T-helper 1 cell (primary cell): Measurements from ENCODE around the gene S1PR3.

Experiments used
- DNase-seq, 5 donors: peaks; one replicate each; pipeline ENCODE4 v3.0.0-alpha.2; 2012 to 2020

S1PR3 gene

DNA sequence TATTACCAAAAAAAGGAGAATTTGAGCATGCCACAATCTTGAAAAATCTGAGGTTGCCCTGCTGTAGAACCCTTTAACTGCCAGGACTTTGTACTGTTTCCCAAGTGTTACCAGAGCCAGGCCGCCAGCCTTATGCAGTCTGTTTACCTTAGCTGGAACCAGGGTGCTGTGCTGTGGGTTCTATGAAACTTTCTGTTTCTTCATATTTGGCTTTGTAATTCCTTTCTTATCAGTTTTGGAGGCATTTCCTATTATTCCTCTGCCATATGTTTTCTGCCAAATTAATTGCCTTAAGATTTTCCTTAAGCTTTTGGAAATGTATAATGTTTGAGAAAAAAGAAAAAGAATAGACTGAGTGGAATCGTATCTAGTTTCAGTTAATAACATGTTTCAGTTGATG lies 2.1 kb downstream of the S1PR3 start:
- DNase-seq, result no peak

DNA sequence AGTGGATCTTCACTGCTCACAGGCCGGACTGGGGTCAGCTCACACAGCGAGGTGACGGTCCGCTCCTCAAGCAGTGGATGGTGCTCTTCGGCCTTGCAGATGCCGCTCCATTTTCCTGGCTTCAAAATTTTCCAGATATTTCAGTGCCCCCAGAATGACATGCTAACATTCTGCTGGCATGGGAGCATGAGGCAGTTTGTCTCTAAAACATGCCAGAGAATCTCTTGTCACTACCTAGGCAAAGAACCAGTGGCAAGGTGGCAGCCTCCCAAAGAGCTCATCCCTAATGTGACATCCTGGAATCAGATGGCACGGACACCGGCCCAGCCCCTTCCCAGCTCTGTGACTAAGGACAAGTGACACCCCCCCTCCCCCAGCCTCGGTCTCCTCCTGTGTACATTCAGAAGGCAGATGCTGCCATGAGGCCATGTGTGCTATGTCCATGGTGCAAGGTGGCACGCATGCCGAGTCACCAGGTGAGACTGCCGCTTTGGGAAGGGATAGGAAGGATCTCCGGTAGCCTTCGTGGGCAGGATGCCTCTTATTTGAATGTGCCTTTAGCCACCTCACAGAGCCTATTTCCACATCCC lies 2.7 kb downstream of the S1PR3 start:
- no peak for DNase-seq

DNA sequence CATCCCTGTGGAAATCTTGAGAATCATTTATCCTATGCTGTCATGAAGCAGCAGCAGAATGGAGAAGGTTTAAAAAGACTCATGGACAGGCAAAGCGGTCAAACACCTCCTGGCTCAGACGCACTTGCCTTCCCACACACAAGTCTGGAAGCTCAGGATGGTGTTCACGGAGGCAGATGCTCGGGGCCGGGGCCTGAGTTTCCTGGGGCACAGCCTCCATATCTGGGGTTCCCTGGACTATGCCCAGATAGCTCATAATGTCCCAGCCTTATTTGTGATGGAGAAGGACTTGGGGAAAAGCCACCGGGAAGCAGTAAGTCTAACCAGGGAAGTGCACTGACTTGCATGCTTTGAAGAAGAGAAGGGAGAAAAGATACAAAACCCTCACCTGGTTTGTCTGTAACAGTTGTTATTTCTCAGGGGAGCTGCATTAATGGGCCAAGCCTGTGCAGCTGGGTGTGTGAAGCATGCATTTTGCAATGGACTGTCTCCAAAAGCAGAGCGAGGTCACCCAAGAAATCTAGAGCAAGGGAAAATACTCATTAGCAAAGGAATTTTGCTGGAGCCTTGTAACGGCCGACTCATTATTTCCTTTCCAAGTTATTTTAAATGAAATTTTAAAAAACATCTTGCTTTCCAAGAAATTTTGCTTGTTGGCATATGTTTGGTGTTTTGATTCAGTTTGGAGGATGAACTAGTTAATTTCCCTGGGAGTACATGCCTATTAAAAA lies 3.4 kb downstream of the S1PR3 start:
- no peak for DNase-seq

DNA sequence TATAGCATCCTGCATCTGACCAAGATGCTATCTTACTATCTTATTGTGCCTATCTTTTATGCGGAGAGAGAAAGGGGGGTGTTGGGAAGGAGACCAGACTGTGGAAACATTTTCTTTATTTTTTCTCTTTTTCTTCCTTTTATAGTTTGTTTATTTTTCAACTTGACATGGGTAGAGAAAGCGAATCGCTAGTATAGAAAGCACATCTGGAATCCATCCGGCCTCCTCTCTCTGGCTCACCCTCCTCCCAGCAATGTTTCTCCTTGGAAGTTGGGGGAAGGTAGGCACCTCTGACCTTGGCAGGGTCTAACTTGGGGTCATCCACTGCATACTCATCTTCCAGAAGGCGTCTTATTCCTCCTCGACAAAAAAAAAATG lies 3.9 kb downstream of the S1PR3 start:
- no peak for DNase-seq

DNA sequence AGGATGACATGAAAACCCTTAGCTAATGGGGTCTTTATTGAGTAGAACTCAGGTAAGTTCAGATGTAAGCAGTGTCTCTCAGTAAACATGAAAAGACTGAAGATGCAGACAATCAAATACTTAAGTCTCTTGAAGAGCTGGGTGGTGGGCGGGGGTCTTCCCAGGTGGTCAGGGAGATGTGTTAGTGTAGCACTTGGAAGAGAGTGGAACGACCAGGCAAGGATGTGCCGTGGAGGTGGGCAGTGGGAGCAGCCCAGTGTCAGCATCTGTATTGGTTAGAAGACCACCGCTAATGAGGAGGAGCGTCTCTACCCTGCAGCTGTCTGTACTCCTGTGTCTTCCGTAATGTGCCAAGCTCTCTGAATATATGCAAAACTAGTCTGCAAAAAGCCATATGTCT lies 4.4 kb downstream of the S1PR3 start:
- no peak for DNase-seq

DNA sequence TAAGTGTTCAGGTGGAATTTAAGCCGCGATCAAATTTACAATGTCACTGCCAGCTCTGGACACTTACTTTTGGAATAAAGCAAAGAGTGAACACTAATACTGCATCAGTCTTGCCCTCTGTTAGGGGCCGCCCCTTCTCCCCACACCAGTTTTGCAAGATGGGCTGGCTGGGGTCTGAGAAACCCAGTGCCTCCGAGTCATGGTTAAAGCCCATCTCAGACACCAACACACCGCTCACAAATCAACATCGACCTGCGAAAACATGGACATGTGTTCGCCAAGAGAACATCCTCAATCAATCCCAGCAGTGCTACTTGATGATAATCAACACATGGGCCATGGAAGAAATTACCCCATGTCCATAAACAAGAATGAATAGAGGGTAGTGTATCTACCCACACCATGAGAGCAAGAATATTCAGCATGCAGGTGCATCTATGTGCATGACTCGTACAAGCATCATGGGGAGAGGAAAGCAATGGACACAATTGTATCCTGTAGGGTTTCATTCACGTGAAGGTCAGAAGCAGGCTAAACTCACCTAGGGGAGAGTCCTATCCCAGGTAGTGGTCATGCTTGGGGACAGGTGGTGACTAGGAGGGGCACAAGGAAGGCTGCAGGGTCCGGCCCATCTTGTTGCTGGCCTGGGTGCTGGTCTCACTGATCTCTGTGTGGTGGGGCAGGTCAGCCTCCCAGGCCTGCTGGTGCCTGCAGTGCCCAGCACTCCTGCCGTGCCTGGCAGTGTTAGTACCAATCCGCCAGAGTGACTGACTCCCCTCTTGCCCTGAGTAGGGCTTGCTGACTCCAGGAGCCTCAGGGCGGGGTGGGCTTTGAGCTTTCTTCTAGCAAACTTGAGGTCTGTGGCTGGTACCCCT lies 5.0 kb downstream of the S1PR3 start:
- no peak for DNase-seq

DNA sequence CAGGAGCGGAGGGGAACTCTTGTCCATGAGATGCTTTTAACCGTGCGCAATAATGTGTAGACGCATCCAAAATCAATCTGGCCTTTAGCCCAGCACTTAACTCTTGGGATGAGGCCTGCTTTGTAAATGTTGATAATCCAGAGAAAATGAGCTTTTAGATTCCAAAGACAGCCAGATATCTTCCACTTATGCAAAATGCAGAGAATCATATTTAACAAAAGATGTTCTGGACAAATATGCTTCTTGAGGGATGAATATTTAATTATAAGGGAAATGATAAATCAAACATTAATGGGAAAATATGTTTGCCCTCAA lies 5.6 kb downstream of the S1PR3 start:
- no peak for DNase-seq

DNA sequence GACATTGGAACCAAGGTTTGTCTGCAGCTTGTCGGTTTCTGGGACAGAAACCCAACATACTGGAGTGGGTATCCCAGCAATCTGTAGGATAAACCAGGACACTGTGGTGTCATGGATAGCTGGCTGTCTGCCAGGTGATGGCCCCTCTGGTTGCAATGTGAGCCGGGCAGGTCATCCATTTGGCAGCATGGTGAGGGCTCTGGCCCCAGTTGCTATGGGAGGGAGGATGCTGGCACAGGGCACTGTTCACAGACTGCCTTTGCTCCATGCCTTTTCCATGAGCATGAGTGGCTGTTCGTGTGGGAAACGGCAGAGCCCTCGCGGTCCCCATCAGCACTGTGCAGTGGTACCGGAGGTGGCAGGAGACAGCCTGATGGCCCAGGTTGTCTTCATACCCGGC lies 6.4 kb downstream of the S1PR3 start:
- no peak for DNase-seq

DNA sequence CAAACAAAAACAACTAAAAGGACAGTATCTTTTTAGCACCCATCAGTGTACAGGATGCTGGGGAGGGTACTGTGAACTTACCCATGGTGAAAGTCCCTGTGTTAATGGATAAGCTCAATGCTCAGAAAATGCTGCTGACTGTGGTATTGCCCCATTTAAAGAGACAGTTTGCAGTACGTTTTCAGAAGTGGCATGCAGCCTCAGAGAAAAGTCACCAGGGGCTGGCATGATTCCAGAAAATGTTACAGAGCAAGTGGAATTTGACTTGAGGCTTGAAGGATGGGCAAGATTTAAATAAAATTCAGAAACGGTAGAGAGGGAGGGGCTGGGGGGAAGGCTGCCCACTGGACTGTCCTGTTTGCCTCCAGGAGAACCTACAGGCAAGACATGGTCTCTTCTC lies 7.2 kb downstream of the S1PR3 start:
- no peak for DNase-seq

DNA sequence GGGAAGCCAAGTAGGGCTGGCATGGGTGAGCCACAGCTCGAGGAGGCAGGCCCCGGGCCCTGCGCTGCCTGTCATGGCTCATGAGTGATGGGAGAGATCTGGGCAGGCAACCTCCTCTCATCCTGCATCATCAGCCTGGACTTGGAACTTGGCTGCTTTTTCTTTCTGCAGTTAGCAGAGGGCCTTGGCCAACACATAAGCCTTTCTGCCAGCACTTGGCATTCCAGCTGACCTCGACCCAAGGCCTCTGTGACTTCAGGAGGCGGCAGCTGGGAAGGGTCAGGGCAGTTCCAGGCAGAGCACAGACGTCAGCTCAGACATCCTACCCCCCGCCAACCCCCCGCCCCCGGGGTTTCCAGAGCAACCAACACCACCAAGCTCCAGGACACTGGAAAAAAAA lies 7.6 kb downstream of the S1PR3 start:
- DNase-seq, result no peak

DNA sequence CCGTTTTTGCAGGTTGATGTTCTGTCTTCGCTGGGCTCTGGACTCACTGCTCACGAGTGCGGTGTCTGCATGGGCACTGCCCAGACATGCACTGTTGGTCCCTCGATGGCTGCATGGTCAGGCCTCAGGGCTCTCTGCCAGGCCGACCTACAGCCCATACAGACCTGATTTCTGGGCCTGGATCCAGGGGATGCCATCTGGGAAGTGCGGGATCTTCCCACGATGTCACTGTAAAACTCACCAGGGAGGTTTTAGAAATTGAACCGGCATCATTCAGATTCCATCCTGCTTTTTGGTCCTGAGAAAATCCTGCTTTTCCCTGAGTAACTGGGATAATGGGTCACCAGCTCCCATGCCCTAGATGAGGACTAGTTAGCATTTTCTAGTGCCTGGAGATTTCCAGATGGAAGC lies 9.1 kb downstream of the S1PR3 start:
- DNase-seq, result no peak

DNA sequence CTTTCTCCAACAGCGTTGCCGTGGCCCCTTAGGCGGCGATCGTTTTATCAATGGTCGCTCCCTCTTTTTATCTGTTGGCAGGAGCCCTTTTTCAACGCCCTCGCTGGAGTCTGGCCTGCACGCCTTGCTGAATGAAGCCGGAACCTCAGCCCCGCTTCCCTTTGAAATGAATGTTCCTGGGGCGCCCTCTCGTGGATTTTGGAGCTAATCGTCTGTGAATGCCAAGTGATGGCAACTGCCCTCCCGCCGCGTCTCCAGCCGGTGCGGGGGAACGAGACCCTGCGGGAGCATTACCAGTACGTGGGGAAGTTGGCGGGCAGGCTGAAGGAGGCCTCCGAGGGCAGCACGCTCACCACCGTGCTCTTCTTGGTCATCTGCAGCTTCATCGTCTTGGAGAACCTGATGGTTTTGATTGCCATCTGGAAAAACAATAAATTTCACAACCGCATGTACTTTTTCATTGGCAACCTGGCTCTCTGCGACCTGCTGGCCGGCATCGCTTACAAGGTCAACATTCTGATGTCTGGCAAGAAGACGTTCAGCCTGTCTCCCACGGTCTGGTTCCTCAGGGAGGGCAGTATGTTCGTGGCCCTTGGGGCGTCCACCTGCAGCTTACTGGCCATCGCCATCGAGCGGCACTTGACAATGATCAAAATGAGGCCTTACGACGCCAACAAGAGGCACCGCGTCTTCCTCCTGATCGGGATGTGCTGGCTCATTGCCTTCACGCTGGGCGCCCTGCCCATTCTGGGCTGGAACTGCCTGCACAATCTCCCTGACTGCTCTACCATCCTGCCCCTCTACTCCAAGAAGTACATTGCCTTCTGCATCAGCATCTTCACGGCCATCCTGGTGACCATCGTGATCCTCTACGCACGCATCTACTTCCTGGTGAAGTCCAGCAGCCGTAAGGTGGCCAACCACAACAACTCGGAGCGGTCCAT lies 10.0 kb downstream of the S1PR3 start:
- DNase-seq, result peak in 4 of 5 donors; percentile 35 to 65 (median 48)

DNA sequence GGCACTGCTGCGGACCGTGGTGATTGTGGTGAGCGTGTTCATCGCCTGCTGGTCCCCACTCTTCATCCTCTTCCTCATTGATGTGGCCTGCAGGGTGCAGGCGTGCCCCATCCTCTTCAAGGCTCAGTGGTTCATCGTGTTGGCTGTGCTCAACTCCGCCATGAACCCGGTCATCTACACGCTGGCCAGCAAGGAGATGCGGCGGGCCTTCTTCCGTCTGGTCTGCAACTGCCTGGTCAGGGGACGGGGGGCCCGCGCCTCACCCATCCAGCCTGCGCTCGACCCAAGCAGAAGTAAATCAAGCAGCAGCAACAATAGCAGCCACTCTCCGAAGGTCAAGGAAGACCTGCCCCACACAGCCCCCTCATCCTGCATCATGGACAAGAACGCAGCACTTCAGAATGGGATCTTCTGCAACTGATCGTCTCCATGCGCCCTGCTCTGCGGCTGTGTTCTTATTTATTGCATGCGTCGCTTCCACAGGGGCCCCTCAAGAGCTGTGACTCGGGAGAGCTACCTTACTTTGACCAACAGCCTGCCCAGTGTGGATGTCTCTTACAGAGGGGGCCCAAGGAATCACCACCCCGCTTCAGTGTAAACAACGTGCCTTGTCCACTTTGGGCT lies 10.8 kb downstream of the S1PR3 start:
- no peak for DNase-seq

DNA sequence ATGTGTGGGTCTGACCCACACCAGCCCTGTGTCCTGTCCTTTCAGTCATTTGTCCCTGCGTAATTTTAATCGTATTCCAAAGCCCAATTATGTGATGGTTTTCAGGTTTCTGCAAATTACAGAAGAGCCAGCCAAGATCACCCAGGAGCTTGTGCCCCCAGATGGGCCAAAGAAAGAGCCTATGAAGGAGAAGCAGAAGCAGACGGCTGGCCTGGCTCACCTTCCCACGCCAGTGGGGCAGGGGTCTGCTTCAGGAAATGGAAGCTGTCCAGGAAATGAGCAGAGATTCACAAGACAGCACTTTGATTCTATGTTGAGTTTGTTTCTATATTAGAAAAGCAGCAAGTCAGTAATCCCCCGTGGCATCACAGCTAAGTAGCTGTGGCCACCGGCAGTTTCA lies 11.7 kb downstream of the S1PR3 start:
- no peak for DNase-seq

DNA sequence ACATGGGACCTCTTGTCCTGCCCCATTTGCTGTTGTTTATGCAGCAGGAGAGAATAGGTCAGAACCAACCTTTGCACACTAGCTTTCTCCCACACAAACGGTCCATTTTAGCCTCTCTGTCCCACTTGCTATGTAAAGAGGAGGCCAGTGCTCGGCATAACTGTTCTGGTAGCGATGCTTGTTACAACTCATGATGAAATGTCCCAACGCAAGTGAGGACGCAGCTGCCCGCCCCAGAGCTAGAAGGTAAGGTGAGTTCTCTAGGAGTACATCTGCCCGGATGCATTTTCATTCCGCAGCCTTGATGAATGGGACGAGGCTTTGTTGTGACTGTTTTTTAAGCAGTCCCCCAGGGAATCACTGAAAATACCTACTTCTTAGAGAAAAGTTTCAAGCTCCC lies 14.1 kb downstream of the S1PR3 start:
- DNase-seq, result no peak

DNA sequence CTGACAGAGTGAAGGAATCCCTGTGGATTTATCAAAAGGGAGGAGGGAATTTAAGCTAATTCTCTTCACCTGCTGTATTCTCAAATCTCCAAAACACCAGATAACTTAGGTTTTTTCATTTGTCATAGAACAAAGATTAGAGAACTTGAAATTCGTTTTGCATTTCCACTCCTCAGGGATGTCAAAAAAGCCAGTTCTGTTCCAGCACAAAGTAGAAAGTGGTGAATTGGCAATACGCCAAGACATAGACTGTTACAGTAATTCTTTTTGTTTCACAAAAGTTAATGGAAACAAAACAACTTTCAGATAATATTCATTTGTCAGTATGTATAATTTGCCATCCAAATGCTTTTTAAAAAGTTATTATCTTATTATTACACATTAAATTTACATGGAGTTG lies 15.0 kb downstream of the S1PR3 start:
- no peak for DNase-seq

DNA sequence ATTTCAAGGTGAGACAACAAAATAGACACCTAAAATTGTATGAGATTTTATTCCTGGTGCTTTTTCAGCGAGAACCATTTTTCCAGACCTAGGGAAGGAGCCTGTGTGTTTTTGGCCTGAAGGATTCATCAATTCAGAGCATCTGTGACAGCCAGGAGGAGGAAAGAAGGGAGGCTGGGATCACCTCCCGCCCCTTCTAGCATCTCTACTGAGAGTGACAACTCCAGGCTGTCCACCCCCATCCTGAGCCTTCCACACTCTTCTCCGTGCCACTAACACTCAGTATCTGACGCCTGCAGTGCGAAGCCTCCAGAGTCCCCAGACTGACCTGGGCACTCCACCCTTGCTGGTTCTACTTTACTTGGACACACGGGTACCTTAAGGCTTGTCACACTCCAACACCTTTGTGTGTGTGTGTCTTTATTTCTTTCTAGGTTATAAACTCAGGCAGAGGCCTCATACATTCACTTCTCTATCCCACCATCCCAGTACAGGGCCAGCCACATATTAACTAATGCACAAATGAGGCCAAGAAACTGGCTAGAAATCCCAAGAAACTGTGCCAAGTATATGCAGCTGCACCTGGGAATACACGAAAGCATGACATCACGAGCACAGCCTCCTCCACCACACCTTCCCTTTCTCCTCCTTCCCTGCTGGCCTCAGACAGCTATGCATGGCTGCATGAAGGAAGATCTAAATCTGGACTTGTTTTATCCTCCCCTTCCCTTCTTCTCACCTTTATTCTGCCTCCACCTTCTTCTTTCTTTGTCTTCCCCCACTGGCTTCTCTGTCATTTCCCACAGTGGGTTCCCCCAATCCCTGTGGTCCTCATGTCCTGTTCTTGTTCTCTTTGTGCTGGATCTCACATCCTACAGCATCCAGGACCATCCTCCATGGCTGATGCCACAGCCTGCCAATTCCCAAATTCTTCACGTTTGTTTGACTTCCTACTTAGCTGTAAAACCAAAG lies 16.0 kb downstream of the S1PR3 start:
- no peak for DNase-seq

DNA sequence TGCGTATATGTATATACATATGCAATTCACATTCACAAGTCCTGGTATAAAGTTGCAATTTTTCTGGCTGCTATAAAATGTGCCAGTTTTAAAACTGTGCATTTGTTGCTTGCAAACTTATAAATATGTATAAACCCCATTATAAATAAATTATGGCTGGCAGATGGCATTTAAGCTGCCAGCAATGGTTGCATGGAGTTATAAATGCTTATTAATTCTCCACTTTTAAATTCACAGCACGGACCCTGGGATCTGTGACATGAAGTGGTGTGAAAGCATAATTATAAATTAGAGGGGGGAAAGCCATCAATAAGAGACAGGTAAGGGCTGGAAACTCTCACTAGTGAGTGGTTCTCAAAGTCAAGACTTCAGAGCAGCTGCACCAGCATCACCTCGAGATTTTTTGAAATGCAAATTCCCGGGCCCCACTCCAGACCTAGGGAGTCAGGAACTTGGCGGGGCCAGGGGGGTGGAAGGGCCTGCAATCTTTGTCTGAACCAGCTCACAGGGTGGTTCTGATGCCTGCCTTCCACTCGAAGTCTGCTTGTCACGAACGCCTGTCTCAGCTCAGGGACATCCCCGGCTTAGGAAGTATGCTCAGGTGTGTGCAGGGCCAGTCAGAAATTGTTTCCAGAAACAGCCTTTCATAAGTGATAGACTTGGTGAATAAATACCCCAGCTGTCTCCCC lies 16.9 kb downstream of the S1PR3 start:
- no peak for DNase-seq

DNA sequence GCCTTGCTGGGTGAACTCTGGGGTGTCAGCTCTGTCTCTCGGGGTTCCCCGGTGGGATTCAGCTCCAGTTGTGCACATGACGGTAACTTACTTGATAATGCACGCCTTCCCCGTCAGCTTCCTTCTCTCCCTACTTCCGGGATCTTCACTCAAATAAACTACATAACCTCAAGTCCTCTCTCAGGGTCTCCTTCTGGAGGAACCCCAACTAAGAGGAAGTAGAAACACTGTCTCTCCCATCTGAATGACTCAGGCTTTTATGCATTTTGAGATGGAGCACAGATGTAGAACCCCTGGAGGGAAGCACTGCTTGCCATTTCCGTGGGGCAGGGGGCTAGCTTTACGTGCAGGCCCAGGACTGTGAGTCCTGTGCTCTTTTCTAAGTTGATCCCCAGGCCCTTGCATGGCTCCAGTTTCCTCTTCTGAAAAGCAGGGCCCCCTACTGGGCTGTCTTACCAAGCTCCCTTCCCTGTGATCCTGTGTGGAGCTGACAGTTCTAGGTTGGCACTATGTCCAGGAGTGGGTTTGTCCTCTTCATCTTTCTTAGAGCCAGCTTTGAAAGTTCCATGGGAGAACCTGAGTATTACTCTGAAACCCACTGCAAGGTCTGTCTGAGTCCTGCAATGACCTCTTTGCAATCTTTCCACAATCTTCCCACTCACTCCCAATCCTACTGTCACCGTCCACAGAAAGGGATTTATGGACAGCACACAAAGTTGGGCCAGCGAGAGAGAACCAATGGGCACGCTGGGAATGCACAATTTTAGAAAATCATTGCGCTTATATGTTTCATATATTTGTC lies 17.7 kb downstream of the S1PR3 start:
- no peak for DNase-seq

DNA sequence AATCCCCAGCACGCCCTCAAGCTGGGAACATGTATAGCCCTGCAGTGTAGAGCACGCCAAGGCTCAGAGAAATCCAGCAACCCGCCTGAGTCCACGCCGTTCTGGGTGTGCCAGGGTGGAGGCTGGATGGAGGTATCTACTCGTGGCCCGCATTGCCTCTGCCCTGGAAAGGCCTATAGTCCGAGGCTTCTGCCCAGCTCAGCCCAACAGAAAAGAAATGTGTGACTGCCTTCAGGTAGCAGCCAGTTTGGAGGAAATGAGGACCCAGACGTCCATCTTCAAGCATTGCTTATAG lies 18.2 kb downstream of the S1PR3 start:
- no peak for DNase-seq
